K562 (cell line): ENCODE data around the gene PRTN3. TPM values are rescaled to one million over a fixed set of nuclear protein-coding genes. Genes with fewer than 3 reads are reported as not detected.

ENCODE experiments used
- BRD9 ChIP-seq: fragments of 450-650 bp; IDR thresholded peaks from 2 replicates; pipeline ENCODE4 v1.6.1; 2018; ENCODE audit warnings: low read depth; ENCODE audit not compliant: partially characterized antibody
- CBFA2T3 ChIP-seq: fragments of 450-650 bp; IDR thresholded peaks from 2 replicates; pipeline ENCODE4 v1.6.1; 2017
- CHD1 ChIP-seq: fragments of 200-600 bp; sonication (generic); IDR thresholded peaks from one replicate; pipeline ENCODE4 v1.6.1; 2012; ENCODE audit warnings: mild to moderate bottlenecking, moderate library complexity, low read length, inconsistent platforms
- E2F3 ChIP-seq: fragments of 250-450 bp; sonication (Bioruptor Pico); IDR thresholded peaks from 2 replicates; pipeline ENCODE4 v1.4.0; 2020; ENCODE audit warnings: mild to moderate bottlenecking
- MCM2 ChIP-seq: fragments of 450-650 bp; IDR thresholded peaks from 2 replicates; pipeline ENCODE4 v1.6.1; 2017; ENCODE audit warnings: low read depth, mild to moderate bottlenecking
- NFYB ChIP-seq: IDR thresholded peaks from 2 replicates; pipeline ENCODE4 v1.6.1; 2011; ENCODE audit warnings: mild to moderate bottlenecking, moderate library complexity; ENCODE audit not compliant: insufficient read length; ENCODE audit errors: extremely low read depth
- PCBP1 ChIP-seq: fragments of 200-400 bp; formaldehyde crosslinking; IDR thresholded peaks from 2 replicates; pipeline ENCODE4 v1.6.1; 2018; ENCODE audit warnings: mild to moderate bottlenecking, low read depth, low read length; ENCODE audit not compliant: poor library complexity, severe bottlenecking
- RBM39 ChIP-seq: fragments of 200-400 bp; formaldehyde crosslinking; optimal IDR thresholded peaks from 2 replicates; pipeline ENCODE3; 2018; ENCODE audit warnings: low read depth, low read length
- SMARCB1 ChIP-seq: IDR thresholded peaks from 2 replicates; pipeline ENCODE4 v1.6.1; 2011; ENCODE audit warnings: improper control_type of control experiment, low read depth; ENCODE audit not compliant: insufficient read length
- STAG1 ChIP-seq: sonication (generic); formaldehyde crosslinking; IDR thresholded peaks from 2 replicates; pipeline ENCODE4 v1.5.0; 2020; ENCODE audit warnings: missing genetic modification reagents, borderline replicate concordance
- TAF15 ChIP-seq: fragments of 200-400 bp; formaldehyde crosslinking; IDR thresholded peaks from 2 replicates; pipeline ENCODE4 v1.6.1; 2017; ENCODE audit warnings: mild to moderate bottlenecking, low read depth, low read length, moderate library complexity
- TAF9B ChIP-seq: fragments of 450-650 bp; IDR thresholded peaks from 2 replicates; pipeline ENCODE4 v1.6.1; 2018; ENCODE audit warnings: mild to moderate bottlenecking; ENCODE audit not compliant: partially characterized antibody
- WHSC1 ChIP-seq: IDR thresholded peaks from one replicate; pipeline ENCODE4 v1.6.1; 2012; ENCODE audit warnings: low read length, control low read depth, inconsistent platforms
- ZC3H8 ChIP-seq: fragments of 450-650 bp; IDR thresholded peaks from 2 replicates; pipeline ENCODE4 v1.6.1; 2017
- ZNF253 ChIP-seq: fragments of 250-450 bp; sonication (Bioruptor Pico); conservative IDR thresholded peaks from 2 replicates; pipeline ENCODE4 v1.6.1; 2021; ENCODE audit warnings: mild to moderate bottlenecking
- ZNF644 ChIP-seq: fragments of 200-800 bp; sonication (Bioruptor generic); IDR thresholded peaks from 2 replicates; pipeline ENCODE4 v1.6.1; 2016; ENCODE audit warnings: low read depth, missing genetic modification characterization, missing compliant biosample characterization
- polyA plus RNA-seq, 8 experiments: library from polyadenylated mRNA; depleted of rRNA in 4 of 8; stranded (reverse) in 5 of 8; unstranded in 3 of 8; fragments of >200 nt; fragmentation: Nextera tagmentation in 2 of 8; fragmentation: Illumina TruSeq in 1 of 8; extraction: Ambion mirVana in 2 of 8; extraction: Trizol in 1 of 8; gene quantifications; 2 replicates each; pipeline versions ENCODE4 v1.2.1 to v1.2.3, GENCODE V29; 2011 to 2014; ENCODE audit warnings: inconsistent platforms in 1 of 8, missing spikeins in 1 of 8
- total RNA-seq, 7 experiments: library from RNA; depleted of rRNA in 6 of 7; stranded (reverse); fragments of >200 nt in 6 of 7; fragmentation: Illumina TruSeq in 2 of 7; extraction: Trizol in 2 of 7; gene quantifications; 2 replicates each; pipeline versions ENCODE4 v1.2.1 to v1.2.3, GENCODE V29; 2011 to 2021; ENCODE audit warnings: low replicate concordance in 1 of 7
- TF ChIP-seq, protein P1 (sequence below): sonication (generic); formaldehyde crosslinking; IDR thresholded peaks from 2 replicates; pipeline ENCODE4 v1.8.0; 2022; ENCODE audit warnings: mild to moderate bottlenecking, low read depth, missing genetic modification reagents
- TF ChIP-seq, protein P2 (sequence below), 2 experiments: fragments of 450-650 bp; IDR thresholded peaks; 2 replicates each; pipeline ENCODE4 v1.6.1; 2018; ENCODE audit warnings: mild to moderate bottlenecking in 2 of 2, low read depth in 1 of 2; ENCODE audit not compliant: partially characterized antibody in 2 of 2
- TF ChIP-seq, protein P3 (sequence below): fragments of 450-650 bp; IDR thresholded peaks from 2 replicates; pipeline ENCODE4 v1.6.1; 2016
- TF ChIP-seq, protein P4 (sequence below): fragments of 450-650 bp; IDR thresholded peaks from 2 replicates; pipeline ENCODE4 v1.6.1; 2016; ENCODE audit warnings: mild to moderate bottlenecking

Gene PRTN3
- total and polyA plus RNA-seq, 9 of the 15 experiments (the other 6 are each of a cell fraction or from before 2014, with no cell fraction given) = 0.14 to 0.86 (median 0.43) TPM; not detected in 3

DNA sequence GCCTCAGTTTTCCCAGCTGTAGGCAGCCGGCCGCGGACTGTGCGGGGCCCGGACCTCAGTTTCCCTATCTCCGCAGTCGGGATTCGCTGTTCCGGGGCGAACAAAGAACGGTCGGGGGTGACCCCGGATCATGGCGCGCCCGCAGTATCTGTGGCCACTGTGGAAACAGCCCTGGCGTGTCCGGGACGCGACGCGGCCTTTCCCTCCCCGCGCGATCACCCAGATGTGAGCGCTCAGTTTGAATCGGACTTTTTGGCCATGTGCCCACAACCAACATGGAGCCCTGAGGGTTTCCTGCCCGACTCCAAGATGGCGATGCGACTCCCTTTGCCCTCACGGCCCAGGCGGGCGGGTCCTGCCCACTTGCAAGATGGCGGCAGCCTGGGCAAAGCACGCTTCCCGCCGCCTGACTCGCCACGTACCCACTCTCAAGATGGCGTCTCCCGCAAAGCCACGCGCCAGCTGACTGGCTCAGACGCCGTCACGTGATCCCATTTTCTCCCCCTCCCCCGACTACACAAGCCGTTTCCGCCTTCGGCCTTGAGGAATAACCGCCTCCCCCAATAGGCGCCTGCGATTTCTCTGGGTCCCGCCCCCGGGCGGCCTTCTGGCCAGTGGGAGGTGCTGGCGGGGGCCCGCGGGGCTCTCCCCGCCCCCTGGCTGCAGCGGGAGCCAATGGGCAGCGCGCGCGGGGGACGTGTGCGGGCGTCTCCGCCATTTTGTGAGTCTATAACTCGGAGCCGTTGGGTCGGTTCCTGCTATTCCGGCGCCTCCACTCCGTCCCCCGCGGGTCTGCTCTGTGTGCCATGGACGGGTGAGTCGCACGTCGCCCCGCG lies 43.9 kb upstream of the PRTN3 start, which contains the start of gene PTBP1 (continued):
- TF ChIP-seq, protein P1, sequence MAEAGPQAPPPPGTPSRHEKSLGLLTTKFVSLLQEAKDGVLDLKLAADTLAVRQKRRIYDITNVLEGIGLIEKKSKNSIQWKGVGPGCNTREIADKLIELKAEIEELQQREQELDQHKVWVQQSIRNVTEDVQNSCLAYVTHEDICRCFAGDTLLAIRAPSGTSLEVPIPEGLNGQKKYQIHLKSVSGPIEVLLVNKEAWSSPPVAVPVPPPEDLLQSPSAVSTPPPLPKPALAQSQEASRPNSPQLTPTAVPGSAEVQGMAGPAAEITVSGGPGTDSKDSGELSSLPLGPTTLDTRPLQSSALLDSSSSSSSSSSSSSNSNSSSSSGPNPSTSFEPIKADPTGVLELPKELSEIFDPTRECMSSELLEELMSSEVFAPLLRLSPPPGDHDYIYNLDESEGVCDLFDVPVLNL (CRISPR knock-in tag) = peak; percentile 93
- TF ChIP-seq MCM2 (no peak), E2F3 (CRISPR knock-in tag) (peak; percentile 83; the same call in 1 of the 2 replicates), TAF9B (no peak), CBFA2T3 (no peak; the same call in 1 of the 2 replicates), CHD1 (no peak), WHSC1 (no peak), RBM39 (no peak), NFYB (peak; percentile 94), ZNF253 (no peak), STAG1 (CRISPR knock-in tag) (no peak), BRD9 (no peak), SMARCB1 (no peak), TAF15 (no peak), ZC3H8 (no peak), ZNF644 (peak; percentile 96), PCBP1 (no peak)
- TF ChIP-seq, protein P2, sequence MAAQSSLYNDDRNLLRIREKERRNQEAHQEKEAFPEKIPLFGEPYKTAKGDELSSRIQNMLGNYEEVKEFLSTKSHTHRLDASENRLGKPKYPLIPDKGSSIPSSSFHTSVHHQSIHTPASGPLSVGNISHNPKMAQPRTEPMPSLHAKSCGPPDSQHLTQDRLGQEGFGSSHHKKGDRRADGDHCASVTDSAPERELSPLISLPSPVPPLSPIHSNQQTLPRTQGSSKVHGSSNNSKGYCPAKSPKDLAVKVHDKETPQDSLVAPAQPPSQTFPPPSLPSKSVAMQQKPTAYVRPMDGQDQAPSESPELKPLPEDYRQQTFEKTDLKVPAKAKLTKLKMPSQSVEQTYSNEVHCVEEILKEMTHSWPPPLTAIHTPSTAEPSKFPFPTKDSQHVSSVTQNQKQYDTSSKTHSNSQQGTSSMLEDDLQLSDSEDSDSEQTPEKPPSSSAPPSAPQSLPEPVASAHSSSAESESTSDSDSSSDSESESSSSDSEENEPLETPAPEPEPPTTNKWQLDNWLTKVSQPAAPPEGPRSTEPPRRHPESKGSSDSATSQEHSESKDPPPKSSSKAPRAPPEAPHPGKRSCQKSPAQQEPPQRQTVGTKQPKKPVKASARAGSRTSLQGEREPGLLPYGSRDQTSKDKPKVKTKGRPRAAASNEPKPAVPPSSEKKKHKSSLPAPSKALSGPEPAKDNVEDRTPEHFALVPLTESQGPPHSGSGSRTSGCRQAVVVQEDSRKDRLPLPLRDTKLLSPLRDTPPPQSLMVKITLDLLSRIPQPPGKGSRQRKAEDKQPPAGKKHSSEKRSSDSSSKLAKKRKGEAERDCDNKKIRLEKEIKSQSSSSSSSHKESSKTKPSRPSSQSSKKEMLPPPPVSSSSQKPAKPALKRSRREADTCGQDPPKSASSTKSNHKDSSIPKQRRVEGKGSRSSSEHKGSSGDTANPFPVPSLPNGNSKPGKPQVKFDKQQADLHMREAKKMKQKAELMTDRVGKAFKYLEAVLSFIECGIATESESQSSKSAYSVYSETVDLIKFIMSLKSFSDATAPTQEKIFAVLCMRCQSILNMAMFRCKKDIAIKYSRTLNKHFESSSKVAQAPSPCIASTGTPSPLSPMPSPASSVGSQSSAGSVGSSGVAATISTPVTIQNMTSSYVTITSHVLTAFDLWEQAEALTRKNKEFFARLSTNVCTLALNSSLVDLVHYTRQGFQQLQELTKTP (IDR thresholded peaks at IDR 0.05; ENCODE audit: low read depth in 1 of 2, partially characterized antibody in 2 of 2) = peak in 1 of 2 experiments; percentile 90
- TF ChIP-seq, protein P3, sequence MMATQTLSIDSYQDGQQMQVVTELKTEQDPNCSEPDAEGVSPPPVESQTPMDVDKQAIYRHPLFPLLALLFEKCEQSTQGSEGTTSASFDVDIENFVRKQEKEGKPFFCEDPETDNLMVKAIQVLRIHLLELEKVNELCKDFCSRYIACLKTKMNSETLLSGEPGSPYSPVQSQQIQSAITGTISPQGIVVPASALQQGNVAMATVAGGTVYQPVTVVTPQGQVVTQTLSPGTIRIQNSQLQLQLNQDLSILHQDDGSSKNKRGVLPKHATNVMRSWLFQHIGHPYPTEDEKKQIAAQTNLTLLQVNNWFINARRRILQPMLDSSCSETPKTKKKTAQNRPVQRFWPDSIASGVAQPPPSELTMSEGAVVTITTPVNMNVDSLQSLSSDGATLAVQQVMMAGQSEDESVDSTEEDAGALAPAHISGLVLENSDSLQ = peak; percentile 98
- TF ChIP-seq, protein P4, sequence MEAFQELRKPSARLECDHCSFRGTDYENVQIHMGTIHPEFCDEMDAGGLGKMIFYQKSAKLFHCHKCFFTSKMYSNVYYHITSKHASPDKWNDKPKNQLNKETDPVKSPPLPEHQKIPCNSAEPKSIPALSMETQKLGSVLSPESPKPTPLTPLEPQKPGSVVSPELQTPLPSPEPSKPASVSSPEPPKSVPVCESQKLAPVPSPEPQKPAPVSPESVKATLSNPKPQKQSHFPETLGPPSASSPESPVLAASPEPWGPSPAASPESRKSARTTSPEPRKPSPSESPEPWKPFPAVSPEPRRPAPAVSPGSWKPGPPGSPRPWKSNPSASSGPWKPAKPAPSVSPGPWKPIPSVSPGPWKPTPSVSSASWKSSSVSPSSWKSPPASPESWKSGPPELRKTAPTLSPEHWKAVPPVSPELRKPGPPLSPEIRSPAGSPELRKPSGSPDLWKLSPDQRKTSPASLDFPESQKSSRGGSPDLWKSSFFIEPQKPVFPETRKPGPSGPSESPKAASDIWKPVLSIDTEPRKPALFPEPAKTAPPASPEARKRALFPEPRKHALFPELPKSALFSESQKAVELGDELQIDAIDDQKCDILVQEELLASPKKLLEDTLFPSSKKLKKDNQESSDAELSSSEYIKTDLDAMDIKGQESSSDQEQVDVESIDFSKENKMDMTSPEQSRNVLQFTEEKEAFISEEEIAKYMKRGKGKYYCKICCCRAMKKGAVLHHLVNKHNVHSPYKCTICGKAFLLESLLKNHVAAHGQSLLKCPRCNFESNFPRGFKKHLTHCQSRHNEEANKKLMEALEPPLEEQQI = no peak
